Esophagus squamous epithelium (tissue), 4 donors: ENCODE results near the gene PSG1.
"Not testable (repeated sequence)": the region's sequence is repeated elsewhere in the genome, so short reads cannot be mapped to it uniquely, and the experiment has no call there.

ENCODE experiments used
- CTCF ChIP-seq, 6 experiments: fragments of 450-650 bp in 4 of 6; fragments of 200-600 bp in 2 of 6; sonication (generic) in 2 of 6; IDR thresholded peaks; one replicate each; pipeline ENCODE4 v1.5.1; 2016 to 2019; ENCODE audit warnings: antibody characterized with exemption in 6 of 6, mild to moderate bottlenecking in 4 of 6, moderate library complexity in 4 of 6
- POLR2A ChIP-seq, 4 donors: fragments of 450-650 bp; IDR thresholded peaks; one replicate each; pipeline ENCODE4 v1.6.1; 2017; ENCODE audit warnings: antibody characterized with exemption in 4 of 4, mild to moderate bottlenecking in 4 of 4, moderate library complexity in 3 of 4

DNA sequence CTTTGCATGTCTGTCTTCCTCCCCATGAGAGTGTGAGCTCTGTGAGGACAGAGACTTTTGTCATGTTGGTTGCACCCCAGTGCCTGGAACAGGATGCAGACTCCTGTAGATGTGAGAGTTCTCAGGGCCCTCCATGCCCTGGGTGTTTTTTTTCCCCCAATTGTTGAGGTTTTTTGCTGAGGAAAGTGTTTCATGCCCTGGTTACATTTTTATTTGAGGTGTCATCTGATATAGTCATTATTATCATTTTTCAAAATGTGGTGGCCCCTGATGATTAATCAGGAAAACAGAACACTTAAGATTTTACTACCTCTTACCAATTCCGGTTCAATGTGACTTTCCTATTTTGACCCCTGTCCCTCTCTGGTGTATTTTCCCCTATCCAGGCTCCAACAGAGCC is 37.4 kb upstream of the PSG1 start:
- not testable (repeated sequence) for TF ChIP-seq CTCF, POLR2A (IDR thresholded peaks at IDR 0.05)
